UCSD-AML1 (cell line): ENCODE measurements around the gene HSPE1.
"Not testable (repeated sequence)": the region's sequence is repeated elsewhere in the genome, so short reads cannot be mapped to it uniquely, and the experiment has no call there.

Experiments used
- DNase-seq: peaks from one replicate; lab custom pipeline; 2025; ENCODE audit not compliant: unreplicated experiment; lab: John Stamatoyannopoulos, UW

The HSPE1 gene

DNA sequence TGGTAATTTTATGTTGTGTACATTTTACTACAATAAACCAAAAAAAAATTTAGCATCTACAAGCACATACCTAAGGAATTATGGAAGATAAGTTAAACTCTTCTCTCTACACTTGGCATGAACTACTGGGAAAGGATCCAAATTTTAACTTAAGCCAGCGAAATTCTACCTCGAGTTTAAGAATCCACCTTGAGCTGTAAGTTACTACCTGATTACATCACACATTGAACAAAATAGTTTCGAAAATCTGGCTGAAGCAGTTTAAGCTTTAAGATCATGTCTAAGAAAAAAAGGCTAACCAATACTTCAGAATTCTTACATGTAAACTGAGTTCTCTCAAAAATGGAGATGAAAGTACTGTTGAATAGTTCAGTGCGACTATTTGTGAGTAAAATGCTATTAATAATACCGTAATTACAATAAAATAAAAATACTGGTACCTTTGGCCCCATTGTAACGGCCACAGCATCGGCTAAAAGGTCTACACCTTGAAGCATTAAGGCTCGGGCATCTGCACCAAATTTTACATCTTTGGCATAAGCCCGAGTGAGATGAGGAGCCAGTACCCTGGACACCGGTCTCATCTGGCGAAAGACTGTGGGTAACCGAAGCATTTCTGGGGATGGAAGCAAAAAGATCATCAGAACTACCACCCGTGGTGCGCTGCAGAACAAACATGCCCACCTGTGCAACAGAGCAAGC lies 1.8 kb upstream of the HSPE1 start:
- no peak for DNase-seq

DNA sequence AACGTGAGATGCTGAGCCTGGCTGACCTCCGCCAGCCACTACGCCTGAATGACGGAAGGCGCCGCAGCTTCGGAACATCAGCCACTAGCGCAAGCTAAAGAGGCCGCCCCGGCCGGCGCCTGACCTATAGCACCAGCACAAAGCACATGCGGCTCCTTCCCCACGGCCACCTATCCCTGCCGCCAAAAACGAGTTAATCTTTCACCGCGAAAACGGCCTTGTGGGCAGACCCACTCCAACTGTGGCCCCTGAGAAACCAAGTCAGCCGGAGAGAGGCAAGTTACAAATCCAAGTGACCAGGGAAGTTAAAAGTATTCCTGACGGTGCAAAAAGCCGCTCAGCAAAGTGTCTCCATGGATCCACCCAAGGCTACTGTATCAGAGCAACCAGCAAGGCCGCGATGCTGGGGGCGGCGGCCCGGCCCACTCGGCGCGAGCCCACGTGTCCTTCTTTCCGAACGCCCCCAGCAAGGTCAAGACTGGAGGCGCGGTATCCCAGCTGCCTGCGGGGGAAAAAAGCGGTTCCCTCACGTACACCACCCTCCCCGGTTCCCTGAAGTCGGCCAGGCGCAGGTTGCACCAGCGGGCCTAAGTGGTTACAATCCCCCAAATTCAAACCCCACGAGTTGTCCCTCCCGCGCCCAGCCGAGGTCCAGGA lies 1.1 kb upstream of the HSPE1 start:
- peak; percentile 66 for DNase-seq

- DNase-seq = no peak
Measured at GRCh38 chr2:197500503-197501131, 438 bp downstream of the HSPE1 start.

- no peak for DNase-seq
Measured at GRCh38 chr2:197502201-197502600, 2.0 kb downstream of the HSPE1 start.

- DNase-seq = no peak
Measured at GRCh38 chr2:197502685-197503084, 2.5 kb downstream of the HSPE1 start.

- DNase-seq = no peak
Measured at GRCh38 chr2:197504000-197504399, 3.8 kb downstream of the HSPE1 start.

DNA sequence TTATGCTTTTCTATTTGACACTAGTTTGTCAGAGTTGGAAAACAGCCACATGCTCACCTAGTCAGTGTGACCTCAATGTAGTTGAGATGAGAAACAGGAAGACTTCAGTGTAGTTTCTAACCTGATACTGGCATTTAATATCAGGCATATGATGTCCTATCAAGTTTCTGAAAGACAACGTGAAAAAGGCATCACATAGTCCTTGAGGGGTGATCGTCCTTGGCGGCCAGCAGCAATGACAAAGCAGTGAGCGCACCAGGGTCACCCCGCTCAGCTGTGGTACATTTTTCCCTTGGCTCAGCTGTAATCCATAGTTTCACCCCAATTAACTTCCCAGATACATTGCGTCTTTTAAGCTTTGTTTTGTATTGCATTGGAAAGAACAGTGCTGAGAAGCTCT lies 4.3 kb downstream of the HSPE1 start:
- no peak for DNase-seq

GRCh38 chr2:197506658-197507057 lies 6.5 kb downstream of the HSPE1 start:
- no peak for DNase-seq

DNA sequence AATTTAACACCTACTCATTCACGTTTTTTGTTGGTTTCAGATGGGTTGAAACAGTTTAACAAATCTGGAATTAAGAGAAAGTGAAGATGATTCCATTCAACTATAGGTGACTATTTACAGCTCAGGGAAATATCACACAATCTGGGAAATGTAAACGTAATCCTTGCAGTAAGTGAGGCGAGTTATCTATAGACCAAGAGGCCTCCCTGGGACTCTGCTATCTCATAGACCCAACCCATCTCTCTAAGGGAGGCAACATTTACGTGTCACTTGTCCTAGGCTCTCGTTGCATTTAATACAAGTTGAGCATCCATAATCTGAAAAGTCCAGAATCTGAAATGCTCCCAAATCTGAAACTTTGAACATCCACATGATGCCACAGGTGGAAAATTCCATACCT lies 13.7 kb downstream of the HSPE1 start:
- no peak for DNase-seq

DNA sequence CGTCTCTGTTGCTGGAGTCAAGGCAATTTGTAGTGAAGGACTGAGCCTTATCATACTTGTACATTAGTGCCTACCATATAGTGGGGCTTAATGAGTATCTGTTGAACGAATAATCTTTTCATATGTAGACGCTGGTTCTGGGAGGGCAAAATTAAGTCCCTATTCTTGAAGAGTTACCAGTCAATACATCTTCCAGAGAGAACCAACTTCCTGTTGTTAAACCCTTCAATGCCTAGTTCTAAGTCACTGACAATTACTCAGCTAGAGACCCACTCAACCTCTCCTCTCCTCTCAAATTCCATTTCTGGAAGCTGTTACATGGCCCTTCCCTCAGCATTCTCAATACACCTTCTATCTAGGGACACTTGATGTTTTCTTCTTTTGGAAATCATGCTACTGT lies 14.6 kb downstream of the HSPE1 start:
- no peak for DNase-seq

GRCh38 chr2:197515315-197515738 lies 15.1 kb downstream of the HSPE1 start:
- no peak for DNase-seq

- DNase-seq = peak; percentile 96
Measured at GRCh38 chr2:197515739-197516392, 15.7 kb downstream of the HSPE1 start, which contains the start of gene MOB4. TSS of gene MOB4 (plus strand) at chr2:197516066. CDS start at chr2:197516087, 21 bp downstream.

GRCh38 chr2:197516393-197516761 lies 16.2 kb downstream of the HSPE1 start:
- DNase-seq = peak; percentile 38

DNA sequence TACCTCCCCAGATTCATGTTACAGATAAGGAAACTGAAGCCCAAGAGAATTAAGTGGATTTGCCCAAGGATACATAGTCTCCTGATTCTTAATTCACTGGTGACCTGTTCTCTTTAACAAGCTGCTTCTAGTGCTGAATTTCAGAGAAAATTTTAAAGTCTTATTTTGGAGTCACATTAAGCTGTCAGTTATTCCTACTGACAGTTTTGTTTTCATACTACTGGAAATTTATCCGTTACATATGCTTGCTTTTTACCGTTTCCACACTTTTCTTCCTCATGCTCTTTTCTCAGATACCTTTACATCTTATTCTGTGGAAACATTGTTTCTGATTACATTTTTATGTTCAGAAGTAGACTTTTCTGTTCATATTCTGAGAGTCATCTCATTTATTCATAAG lies 17.0 kb downstream of the HSPE1 start:
- DNase-seq = no peak

GRCh38 chr2:197538412-197538811 lies 38.2 kb downstream of the HSPE1 start:
- DNase-seq = no peak

GRCh38 chr2:197539734-197540133 lies 39.6 kb downstream of the HSPE1 start:
- no peak for DNase-seq

DNA sequence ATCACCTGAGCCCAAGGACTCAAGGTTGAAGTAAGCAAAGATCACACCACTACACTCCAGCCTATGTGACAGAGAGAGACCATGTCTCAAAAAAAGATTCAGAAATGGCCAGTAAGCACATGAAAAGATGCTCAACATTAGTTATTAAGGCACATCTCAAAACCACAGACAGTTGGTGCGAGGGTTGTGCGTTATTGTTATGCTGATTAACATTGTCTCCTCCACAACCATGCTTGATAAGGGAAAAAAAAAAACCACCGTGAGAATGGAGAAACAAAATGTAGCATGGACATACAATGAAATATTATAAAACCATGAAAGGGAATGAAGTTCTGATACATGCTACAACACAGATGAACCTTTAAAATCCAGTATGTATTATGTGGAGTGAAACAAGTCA lies 43.0 kb downstream of the HSPE1 start:
- no peak for DNase-seq

DNA sequence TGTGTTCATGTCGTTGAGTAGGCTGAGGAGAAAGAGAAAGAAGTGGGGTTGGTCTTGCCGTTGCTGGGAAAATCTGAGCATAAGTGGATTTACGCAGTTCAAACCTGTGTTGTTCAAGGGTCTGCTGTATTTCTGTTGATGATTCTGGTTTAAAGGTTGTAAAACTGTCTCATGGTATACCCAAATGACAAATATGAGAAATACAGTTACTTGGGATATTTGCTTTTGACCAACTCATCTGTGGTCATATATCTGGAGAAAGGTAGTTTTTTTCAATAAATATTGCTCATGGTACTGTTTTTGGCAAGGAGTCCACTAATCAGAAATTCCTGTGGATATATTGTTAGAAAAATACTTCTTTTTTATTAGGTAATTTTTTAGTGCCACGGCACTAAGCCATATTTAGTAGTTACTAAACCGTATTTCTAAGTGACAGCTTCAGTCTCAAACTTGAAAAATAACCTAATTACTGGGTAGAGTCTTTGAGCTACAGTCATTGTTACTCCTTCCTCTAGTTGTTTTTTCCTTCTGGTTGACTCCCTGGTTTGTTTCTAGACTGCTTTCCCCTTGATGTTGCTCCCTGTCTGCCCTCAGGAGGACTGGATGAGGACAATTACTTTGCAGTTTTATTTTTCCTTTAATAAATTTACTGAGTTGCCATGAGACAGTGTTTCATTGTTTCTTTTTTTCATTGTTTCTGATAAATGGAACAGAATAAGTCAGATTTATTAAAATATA lies 47.2 kb downstream of the HSPE1 start:
- no peak for DNase-seq

- DNase-seq = no peak
Measured at GRCh38 chr2:197548582-197548981, 48.4 kb downstream of the HSPE1 start.

- DNase-seq = not testable (repeated sequence)
Measured at GRCh38 chr2:197551260-197551659, 51.1 kb downstream of the HSPE1 start.
